Esophagus muscularis mucosa (tissue), 3 donors: ENCODE results near the gene CLSTN3.

Experiments
- POLR2A ChIP-seq: fragments of 450-650 bp; IDR thresholded peaks from one replicate; pipeline ENCODE4 v1.6.1; 2017; ENCODE audit warnings: antibody characterized with exemption, moderate library complexity, mild to moderate bottlenecking, low read depth
- TF ChIP-seq, protein P1 (sequence below), 3 experiments: fragments of 200-600 bp in 2 of 3; fragments of 450-650 bp in 1 of 3; sonication (generic) in 2 of 3; IDR thresholded peaks; one replicate each; pipeline ENCODE4 v1.5.1; 2017 to 2019; ENCODE audit warnings: antibody characterized with exemption in 3 of 3, mild to moderate bottlenecking in 2 of 3, moderate library complexity in 1 of 3

DNA sequence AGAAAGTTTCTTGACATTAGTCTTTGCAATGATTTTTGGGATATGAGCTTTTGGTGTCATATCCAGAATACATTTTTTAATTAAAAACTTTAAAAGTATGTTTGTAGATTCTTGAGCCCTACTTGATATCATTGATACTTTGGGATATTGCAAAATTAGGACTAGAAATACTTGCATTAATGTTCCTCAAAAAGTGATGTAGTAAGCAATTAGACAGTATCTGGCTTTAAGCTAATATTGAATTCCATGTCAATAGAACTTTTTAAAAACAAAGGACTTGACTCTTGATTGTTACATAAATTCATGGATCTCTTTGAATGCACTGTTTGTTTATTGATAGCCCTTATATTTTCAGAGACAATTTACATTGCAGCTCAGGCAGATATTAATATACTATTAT lies 74.9 kb downstream of the CLSTN3 start:
- TF ChIP-seq, protein P1, sequence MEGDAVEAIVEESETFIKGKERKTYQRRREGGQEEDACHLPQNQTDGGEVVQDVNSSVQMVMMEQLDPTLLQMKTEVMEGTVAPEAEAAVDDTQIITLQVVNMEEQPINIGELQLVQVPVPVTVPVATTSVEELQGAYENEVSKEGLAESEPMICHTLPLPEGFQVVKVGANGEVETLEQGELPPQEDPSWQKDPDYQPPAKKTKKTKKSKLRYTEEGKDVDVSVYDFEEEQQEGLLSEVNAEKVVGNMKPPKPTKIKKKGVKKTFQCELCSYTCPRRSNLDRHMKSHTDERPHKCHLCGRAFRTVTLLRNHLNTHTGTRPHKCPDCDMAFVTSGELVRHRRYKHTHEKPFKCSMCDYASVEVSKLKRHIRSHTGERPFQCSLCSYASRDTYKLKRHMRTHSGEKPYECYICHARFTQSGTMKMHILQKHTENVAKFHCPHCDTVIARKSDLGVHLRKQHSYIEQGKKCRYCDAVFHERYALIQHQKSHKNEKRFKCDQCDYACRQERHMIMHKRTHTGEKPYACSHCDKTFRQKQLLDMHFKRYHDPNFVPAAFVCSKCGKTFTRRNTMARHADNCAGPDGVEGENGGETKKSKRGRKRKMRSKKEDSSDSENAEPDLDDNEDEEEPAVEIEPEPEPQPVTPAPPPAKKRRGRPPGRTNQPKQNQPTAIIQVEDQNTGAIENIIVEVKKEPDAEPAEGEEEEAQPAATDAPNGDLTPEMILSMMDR (IDR thresholded peaks at IDR 0.05), result no peak
- no peak for TF ChIP-seq POLR2A
